ENCODE measurements around the gene ZBED4. TPM values are rescaled to one million over a fixed set of nuclear protein-coding genes. Genes with fewer than 3 reads are reported as not detected.

Gene ZBED4
- total RNA-seq, 1 experiment from 2014 or later: 21.6 TPM

- Histone ChIP-seq H3K9me3 (ENCODE audit: control insufficient read depth in 1 of 2, insufficient read depth in 1 of 2, low read depth in 1 of 2, low read length in 2 of 2) (no peaks in the 10 kb centered on the region), H3K4me2 (ENCODE audit: low read length) (peak overlapping the region; percentile 83), H3K4me3 (replicated peaks in 1 of 2; ENCODE audit: low read depth in 1 of 2, low read length in 2 of 2) (peak overlapping the region; percentile 20 to 44), H3K79me2 (ENCODE audit: insufficient read depth, low read length) (no peaks in the 10 kb centered on the region), H3K36me3 (ENCODE audit: control insufficient read depth in 1 of 2, insufficient read depth in 2 of 2, low read length in 2 of 2) (no peaks in the 10 kb centered on the region), H3K4me1 (ENCODE audit: control insufficient read depth in 1 of 2, insufficient read depth in 2 of 2, low read length in 2 of 2) (peaks cover 27 to 42% of the 10 kb centered on the region in 2 experiments), H4K20me1 (ENCODE audit: insufficient read depth) (no peaks in the 10 kb centered on the region), H3K9ac (ENCODE audit: low read length) (peak overlapping the region; percentile 57), H3K27me3 (ENCODE audit: insufficient read depth, low read length) (no peaks in the 10 kb centered on the region), H3K27ac (ENCODE audit: low read depth, low read length) (peak overlapping the region; percentile 75), H3K9me2 (ENCODE audit: insufficient read depth) (no peaks in the 10 kb centered on the region), H2AFZ (ENCODE audit: low read depth, low read length, poor library complexity, severe bottlenecking) (no peak overlapping the region)
- BruUV-seq (replicated peaks): no TSS peak
- POLR2A ChIA-PET: interaction anchor here (0.8 to 1.0 kb wide), 3 partner anchors 23 to 94 kb away, joined by 3 to 4 read pairs (median 3); no protein-coding TSS in a partner anchor
- intact Hi-C loops (cut with micrococcal nuclease): loop anchor here (10.0 kb wide), 1 partner anchor 269 kb away; the partner anchor contains the start of gene SELENOO
- RAD21 ChIA-PET (ENCODE audit: low non-redundant PET in 1 of 2, low total read pairs in 2 of 2, uncharacterized antibody in 2 of 2, unreplicated experiment in 2 of 2): interaction anchor here in 1 of 2 experiments (0.6 to 0.8 kb wide), 2 partner anchors 23 to 95 kb away, joined by 3 to 6 read pairs; no protein-coding TSS in a partner anchor
- DNase-seq (ENCODE audit: low read depth, low spot score) (no peak), ATAC-seq (peak; percentile 85)
- TF ChIP-seq MAX (IDR thresholded peaks at IDR 0.05) (peak; percentile 46; the same call in 1 of the 2 replicates), TCF7L2 (IDR thresholded peaks at IDR 0.05; ENCODE audit: borderline replicate concordance, extremely low read depth, insufficient read depth, insufficient read length) (peak; percentile 41), EGR1 (IDR thresholded peaks at IDR 0.05; ENCODE audit: low read depth) (peak; percentile 83), SIN3A (IDR thresholded peaks at IDR 0.05; ENCODE audit: low read depth) (no peak), ZFX (IDR thresholded peaks at IDR 0.05) (0 out of 2 replicates have a peak, but pooled peaks have one; percentile 30)
- CTCF ChIA-PET: interaction anchor here (2.8 kb wide), 1 partner anchor 94 kb away, joined by 18 read pairs; no protein-coding TSS in a partner anchor
Observed at GRCh38 chr22:49936018-49936972, 82.7 kb downstream of the ZBED4 start.
